Smooth muscle cell of the coronary artery (primary cell): Measurements from ENCODE around the gene GRIFIN. TPM values are rescaled to one million over a fixed set of nuclear protein-coding genes. Genes with fewer than 3 reads are reported as not detected.

Experiments
- total RNA-seq: library from RNA; depleted of rRNA; stranded (reverse); fragments of >200 nt; gene quantifications from 2 replicates; pipeline ENCODE4 v1.2.3, GENCODE V29; 2014; ENCODE audit warnings: low replicate concordance

GRIFIN gene, protein sequence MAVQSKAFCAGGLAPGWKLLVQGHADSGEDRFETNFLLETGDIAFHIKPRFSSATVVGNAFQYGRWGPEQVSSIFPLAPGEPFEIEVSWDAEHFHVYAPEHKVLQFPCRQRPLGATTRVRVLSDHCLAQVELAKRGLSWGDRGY
- not detected in 2 replicates for total RNA-seq

DNA sequence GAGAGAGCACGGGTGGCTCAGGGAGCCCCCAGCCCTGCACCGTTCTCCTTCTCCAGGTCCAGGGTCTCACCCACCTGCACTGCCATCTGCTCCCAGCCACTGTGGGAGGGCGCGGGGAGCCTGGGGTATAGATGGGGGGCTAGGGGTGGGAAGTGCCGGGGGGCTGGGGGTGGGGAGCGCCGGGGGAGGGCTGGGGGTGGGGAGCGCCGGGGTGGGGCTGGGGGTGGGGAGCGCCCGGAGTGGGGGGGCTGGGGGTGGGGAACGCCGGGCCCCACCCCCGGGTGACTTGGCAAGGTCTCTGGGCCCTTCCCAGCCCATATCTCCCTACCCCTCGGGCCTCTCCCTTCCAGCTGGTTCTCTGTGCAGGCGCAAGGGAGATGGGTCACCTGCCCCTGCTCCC is at the start of gene GRIFIN:
Gene GRIFIN (minus strand): TSS at position 101 of the 400 bp plus-strand sequence. CDS start 15 bp downstream, at position 86.

DNA sequence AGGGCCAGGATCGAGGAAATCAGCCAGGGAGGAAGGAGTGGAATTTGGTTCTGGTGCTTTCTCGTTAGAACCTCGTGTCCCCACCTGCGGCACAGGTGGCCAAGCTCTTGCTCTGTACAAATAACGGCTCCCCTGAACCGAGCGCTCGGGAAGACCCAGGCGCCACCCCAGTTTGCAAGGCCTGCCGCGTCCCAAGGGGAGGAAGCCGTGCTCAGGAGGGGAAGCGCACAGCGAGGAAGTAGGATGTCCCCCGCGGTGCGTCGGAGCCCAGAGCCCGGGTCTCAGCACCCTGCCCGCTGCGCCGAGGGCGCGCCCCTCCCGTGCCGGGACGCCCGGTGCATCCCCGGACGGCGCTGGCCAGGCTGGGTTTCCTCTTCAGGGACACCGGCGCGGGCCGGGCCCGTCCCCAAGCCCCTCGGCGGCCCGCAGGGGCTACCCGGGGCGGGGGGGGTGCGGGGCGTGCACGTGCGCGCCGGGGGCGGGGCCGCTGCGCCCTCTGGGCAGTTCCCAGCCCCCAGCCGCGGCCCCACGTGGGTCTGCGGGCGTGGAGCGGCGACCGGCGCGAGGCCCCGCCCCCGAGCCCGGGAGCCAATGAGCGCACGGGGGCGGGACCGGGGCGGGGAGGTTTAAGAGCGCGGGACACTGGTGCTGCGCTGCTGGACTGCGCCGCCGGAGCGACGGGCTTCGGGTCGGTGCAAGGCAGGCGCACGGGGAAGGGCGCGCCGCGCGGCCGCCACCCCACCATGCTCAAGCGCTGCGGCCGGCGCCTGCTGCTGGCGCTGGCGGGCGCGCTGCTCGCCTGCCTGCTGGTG is 43.1 kb upstream of the GRIFIN start, which contains the start of gene LFNG:
Gene LFNG (plus strand): TSS at position 656 of the 812 bp plus-strand sequence. CDS start 88 bp downstream, at position 744.

Other genes with a start within 250 kb of the GRIFIN start
- gene MAD1L1, start 243.5 kb downstream of the GRIFIN start, total RNA-seq = 53.6 and 59.3 TPM in 2 replicates
- 10.1 and 14.4 TPM in 2 replicates for gene MRM2, start 234.2 kb downstream of the GRIFIN start, total RNA-seq
- 29.5 and 32.7 TPM in 2 replicates for gene NUDT1, start 234.2 kb downstream of the GRIFIN start, total RNA-seq
- 10.9 and 20.1 TPM in 2 replicates for gene SNX8, start 162.0 kb downstream of the GRIFIN start, total RNA-seq
- 140 and 165 TPM in 2 replicates for gene EIF3B, start 121.6 kb downstream of the GRIFIN start, total RNA-seq
- gene CHST12, start 72.8 kb downstream of the GRIFIN start, total RNA-seq = 6.0 and 7.4 TPM in 2 replicates
- 2.1 and 2.6 TPM in 2 replicates for gene LFNG, start 43.4 kb upstream of the GRIFIN start, total RNA-seq
- gene BRAT1, start 79.1 kb upstream of the GRIFIN start, total RNA-seq = 9.7 and 16.8 TPM in 2 replicates
- gene IQCE, start 82.6 kb upstream of the GRIFIN start, total RNA-seq = 6.1 and 9.9 TPM in 2 replicates
- 15.9 and 36.8 TPM in 2 replicates for gene TTYH3, start 155.6 kb upstream of the GRIFIN start, total RNA-seq
- under 0.01 and 0.70 TPM in 2 replicates for gene AMZ1, start 211.8 kb upstream of the GRIFIN start, total RNA-seq